ENCODE results near the gene RNF13. TPM values are rescaled to one million over a fixed set of nuclear protein-coding genes. Genes with fewer than 3 reads are reported as not detected.

The RNF13 gene
- total RNA-seq, 2 experiments from 2014 or later, result 39.1 to 44.1 TPM

DNA sequence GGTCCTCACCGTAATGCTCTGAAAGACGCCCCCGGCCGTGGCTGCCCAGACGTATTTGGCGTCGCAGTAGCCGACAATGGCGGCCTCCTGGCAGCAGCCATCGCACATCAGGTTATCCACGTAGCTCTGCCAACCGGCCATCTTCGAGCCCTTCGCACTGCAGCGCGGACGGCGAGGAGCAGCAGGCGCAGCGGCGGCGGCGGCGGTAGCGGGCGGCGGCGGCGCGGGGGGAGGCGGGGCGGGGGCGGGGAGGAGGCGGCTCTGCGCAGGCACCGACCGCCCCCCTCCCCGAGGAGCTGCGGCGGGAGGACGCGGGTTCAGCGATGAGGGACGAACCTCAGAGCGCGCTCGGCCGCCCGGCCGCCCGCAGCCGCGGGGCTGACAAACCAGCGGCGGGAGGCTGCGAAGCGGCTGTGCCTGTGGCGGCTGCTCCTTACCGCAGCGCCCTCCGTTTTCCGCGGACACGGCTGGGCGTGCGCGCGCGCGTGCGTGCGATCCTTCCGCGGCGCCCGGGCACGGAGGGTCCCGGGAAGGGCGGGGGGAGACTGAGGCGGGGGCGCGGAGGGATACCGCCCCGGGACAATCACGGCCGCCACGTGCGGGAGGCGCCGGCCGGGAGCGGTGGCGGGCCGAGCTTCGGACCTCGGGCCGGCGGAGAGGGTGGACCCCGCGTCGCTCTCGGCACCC is 157.8 kb downstream of the RNF13 start, which contains the start of gene PFN2:
Gene PFN2, minus strand, starts transcription at position 180 of the 687 bp plus-strand sequence. Its CDS starts 39 bp downstream, at position 141.
- Mint-ChIP-seq H3K4me1 (ENCODE audit: low read depth) (peaks cover 27% of the 10 kb centered on the region), H3K36me3 (ENCODE audit: low read depth) (peaks cover 11% of the 10 kb centered on the region), H3K27ac (peak within 1 kb of the TSS; percentile 83), H3K9me3 (no peaks in the 10 kb centered on the region), H3K4me3 (peak within 1 kb of the TSS; percentile 97), H3K27me3 (peaks cover 42% of the 10 kb centered on the region)
- H3K27me3 ChIP-seq (ENCODE audit: control insufficient read depth in 1 of 2, insufficient read depth in 2 of 2, low read length in 2 of 2), result peaks cover 3 to 20% of the 10 kb centered on the region in 2 experiments
- no peaks in the 10 kb centered on the region for H3K9me3 ChIP-seq (ENCODE audit: control insufficient read depth in 1 of 2, insufficient read depth in 1 of 2, low read length in 2 of 2)
- ATAC-seq (ENCODE audit: poor library complexity) (peak; percentile 70), DNase-seq (peak; percentile 37 to 86 (median 55))
- TF ChIP-seq, protein P1, sequence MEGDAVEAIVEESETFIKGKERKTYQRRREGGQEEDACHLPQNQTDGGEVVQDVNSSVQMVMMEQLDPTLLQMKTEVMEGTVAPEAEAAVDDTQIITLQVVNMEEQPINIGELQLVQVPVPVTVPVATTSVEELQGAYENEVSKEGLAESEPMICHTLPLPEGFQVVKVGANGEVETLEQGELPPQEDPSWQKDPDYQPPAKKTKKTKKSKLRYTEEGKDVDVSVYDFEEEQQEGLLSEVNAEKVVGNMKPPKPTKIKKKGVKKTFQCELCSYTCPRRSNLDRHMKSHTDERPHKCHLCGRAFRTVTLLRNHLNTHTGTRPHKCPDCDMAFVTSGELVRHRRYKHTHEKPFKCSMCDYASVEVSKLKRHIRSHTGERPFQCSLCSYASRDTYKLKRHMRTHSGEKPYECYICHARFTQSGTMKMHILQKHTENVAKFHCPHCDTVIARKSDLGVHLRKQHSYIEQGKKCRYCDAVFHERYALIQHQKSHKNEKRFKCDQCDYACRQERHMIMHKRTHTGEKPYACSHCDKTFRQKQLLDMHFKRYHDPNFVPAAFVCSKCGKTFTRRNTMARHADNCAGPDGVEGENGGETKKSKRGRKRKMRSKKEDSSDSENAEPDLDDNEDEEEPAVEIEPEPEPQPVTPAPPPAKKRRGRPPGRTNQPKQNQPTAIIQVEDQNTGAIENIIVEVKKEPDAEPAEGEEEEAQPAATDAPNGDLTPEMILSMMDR (IDR thresholded peaks at IDR 0.05), result no peak
- peak within 1 kb of the TSS; percentile 53 for H3K4me3 ChIP-seq (ENCODE audit: low read length)
- no peak within 1 kb of the TSS for H3K27ac ChIP-seq (ENCODE audit: low read depth in 1 of 2, low read length in 2 of 2)
- H3K36me3 ChIP-seq (ENCODE audit: insufficient read depth, low read length), result no peaks in the 10 kb centered on the region
- H3K4me1 ChIP-seq (ENCODE audit: insufficient read depth, low read length), result peaks cover 13% of the 10 kb centered on the region
- ChIA-PET POLR2A (interaction anchor here (0.7 to 2.7 kb wide), 8 partner anchors 13 to 979 kb away, joined by 3 to 13 read pairs (median 4); partner anchors contain the start of genes EIF2A, GYG1, SELENOT and SERP1), CTCF (no interaction called here)
- intact Hi-C loops (cut with DNase I, micrococcal nuclease), result loop anchor here (5.0 to 10.0 kb wide), 5 partner anchors 159 to 794 kb away; partner anchors contain the start of genes EIF2A (in 1 of the 2), RNF13 (in 1 of the 2), SERP1 (in 1 of the 2) and SIAH2 (in 1 of the 2)

DNA sequence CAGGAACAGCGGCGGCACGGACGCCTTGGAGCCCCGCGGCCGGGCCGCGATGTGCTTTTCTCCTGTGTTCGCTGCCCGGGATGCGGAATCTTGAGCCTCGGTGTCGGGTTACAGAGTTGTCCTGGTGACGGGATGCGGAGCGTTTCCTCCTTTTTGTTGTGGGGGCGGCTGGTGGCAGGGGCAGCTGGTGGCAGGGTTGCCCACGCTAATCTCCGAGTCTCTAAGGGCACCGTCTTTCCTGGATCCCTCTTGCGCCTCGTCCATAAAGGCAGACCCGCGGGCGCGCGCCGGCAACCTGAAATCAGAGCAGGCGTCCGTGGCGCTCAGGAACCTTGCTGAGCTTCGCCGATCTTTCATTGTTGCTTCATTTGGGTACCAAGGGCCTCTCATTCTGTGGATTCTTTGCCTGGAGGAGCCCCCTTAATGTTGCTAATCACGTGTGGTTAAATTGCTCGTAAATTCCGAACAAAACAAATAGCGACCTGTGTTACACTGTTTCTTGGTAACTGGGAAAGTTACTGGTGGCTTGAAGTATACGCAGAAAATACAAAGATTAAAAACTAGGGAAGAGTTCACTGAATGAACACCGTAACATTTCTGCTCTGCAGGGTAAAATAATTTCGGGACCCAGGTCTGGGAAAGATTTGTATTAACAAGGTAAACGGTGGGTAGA is 158.5 kb downstream of the RNF13 start:
- TF ChIP-seq, protein P1 (IDR thresholded peaks at IDR 0.05), result no peak
- Mint-ChIP-seq H3K9me3 (no peaks in the 10 kb centered on the region), H3K27me3 (peaks cover 49% of the 10 kb centered on the region), H3K27ac (peak overlapping the region; percentile 83), H3K4me1 (ENCODE audit: low read depth) (peaks cover 27% of the 10 kb centered on the region), H3K36me3 (ENCODE audit: low read depth) (peaks cover 11% of the 10 kb centered on the region), H3K4me3 (peak overlapping the region; percentile 97)
- Histone ChIP-seq H3K4me1 (ENCODE audit: insufficient read depth, low read length) (peaks cover 13% of the 10 kb centered on the region), H3K36me3 (ENCODE audit: insufficient read depth, low read length) (no peaks in the 10 kb centered on the region), H3K4me3 (ENCODE audit: low read length) (peak overlapping the region; percentile 53), H3K9me3 (ENCODE audit: control insufficient read depth in 1 of 2, insufficient read depth in 1 of 2, low read length in 2 of 2) (no peaks in the 10 kb centered on the region), H3K27me3 (ENCODE audit: control insufficient read depth in 1 of 2, insufficient read depth in 2 of 2, low read length in 2 of 2) (peaks cover 3 to 20% of the 10 kb centered on the region in 2 experiments), H3K27ac (ENCODE audit: low read depth in 1 of 2, low read length in 2 of 2) (no peak overlapping the region)
- CTCF ChIA-PET, result no interaction called here
- DNase-seq (peak in 13 of 14 experiments; percentile 3 to 56 (median 18)), ATAC-seq (ENCODE audit: poor library complexity) (peak; percentile 14)
- intact Hi-C loops (cut with DNase I, micrococcal nuclease), result loop anchor here (5.0 to 10.0 kb wide), 5 partner anchors 159 to 793 kb away; partner anchors contain the start of genes EIF2A (in 1 of the 2), RNF13 (in 1 of the 2), SERP1 (in 1 of the 2) and SIAH2 (in 1 of the 2)
- POLR2A ChIA-PET, result interaction anchor here (0.7 to 2.7 kb wide), 8 partner anchors 14 to 980 kb away, joined by 3 to 13 read pairs (median 4); partner anchors contain the start of genes EIF2A, GYG1, SELENOT and SERP1

DNA sequence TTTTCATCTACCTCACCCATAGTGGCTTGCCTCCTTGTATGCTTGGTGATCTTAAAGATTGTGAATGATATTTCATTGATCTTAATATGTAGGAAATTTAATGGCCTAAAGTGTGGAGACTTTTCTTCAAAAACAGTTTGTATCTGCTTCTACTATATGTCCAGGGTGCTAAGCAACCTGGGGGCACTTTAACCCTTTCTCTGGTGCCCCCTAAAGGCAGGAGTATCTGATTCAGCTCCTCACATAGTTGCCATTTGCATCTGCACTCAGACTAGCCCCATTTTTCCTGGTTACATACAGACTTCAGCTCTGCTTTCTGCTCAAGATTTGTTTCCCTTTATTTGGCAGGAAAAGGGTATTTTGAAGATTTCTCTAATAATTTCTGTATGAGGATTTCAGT is 162.9 kb downstream of the RNF13 start:
- H3K36me3 Mint-ChIP-seq (ENCODE audit: low read depth), result peaks cover 6% of the 10 kb centered on the region
- peaks cover 52% of the 10 kb centered on the region for H3K27me3 Mint-ChIP-seq
- TF ChIP-seq, protein P1 (IDR thresholded peaks at IDR 0.05), result no peak
- no peak overlapping the region for H3K27ac Mint-ChIP-seq
- Histone ChIP-seq H3K27me3 (ENCODE audit: control insufficient read depth in 1 of 2, insufficient read depth in 2 of 2, low read length in 2 of 2) (peaks cover 3 to 20% of the 10 kb centered on the region in 2 experiments), H3K9me3 (ENCODE audit: control insufficient read depth in 1 of 2, insufficient read depth in 1 of 2, low read length in 2 of 2) (no peaks in the 10 kb centered on the region), H3K27ac (ENCODE audit: low read depth in 1 of 2, low read length in 2 of 2) (no peak overlapping the region), H3K36me3 (ENCODE audit: insufficient read depth, low read length) (no peaks in the 10 kb centered on the region), H3K4me3 (ENCODE audit: low read length) (no peak overlapping the region), H3K4me1 (ENCODE audit: insufficient read depth, low read length) (peaks cover 8% of the 10 kb centered on the region)
- ATAC-seq (ENCODE audit: poor library complexity) (no peak), DNase-seq (no peak)
- intact Hi-C loops (cut with DNase I, micrococcal nuclease), result loop anchor here in 1 of 2 experiments (10.0 kb wide), 1 partner anchor 789 kb away; the partner anchor contains the start of gene SIAH2
- peaks cover 13% of the 10 kb centered on the region for H3K4me1 Mint-ChIP-seq (ENCODE audit: low read depth)
- ChIA-PET POLR2A (no interaction called here), CTCF (no interaction called here)
- H3K4me3 Mint-ChIP-seq, result no peak overlapping the region
- H3K9me3 Mint-ChIP-seq, result no peaks in the 10 kb centered on the region

Measured in CD4-positive, alpha-beta T cell (primary cell).